Gastroesophageal sphincter (tissue), 4 donors: Measurements from ENCODE around the gene MXD3. TPM values are rescaled to one million over a fixed set of nuclear protein-coding genes. Genes with fewer than 3 reads are reported as not detected.
A peak's percentile ranks its signal among the peaks of the same experiment; 100 is the strongest.
"Not testable (repeated sequence)": the region's sequence is repeated elsewhere in the genome, so short reads cannot be mapped to it uniquely, and the experiment has no call there.

Experiments used
- ATAC-seq: fragments of 150-250 bp; one replicate; pipeline ENCODE4 v1.9.1; 2016; ENCODE audit warnings: mild to moderate bottlenecking, moderate library complexity
- H3K27ac ChIP-seq, 4 donors: fragments of 200-600 bp; sonication (generic) in 3 of 4; 1 replicate in 3 of 4; 2 replicates in 1 of 4; pipeline ENCODE4 v1.5.1; 2016 to 2019
- H3K27me3 ChIP-seq: fragments of 200-600 bp; sonication (generic); one replicate; pipeline ENCODE4 v1.5.1; 2019
- H3K36me3 ChIP-seq, 2 donors: fragments of 200-600 bp; sonication (generic); one replicate each; pipeline ENCODE4 v1.5.1; 2019; ENCODE audit warnings: control low read depth in 1 of 2
- H3K4me1 ChIP-seq, 3 donors: fragments of 200-600 bp; sonication (generic); 1 replicate in 2 of 3; 2 replicates in 1 of 3; pipeline ENCODE4 v1.5.1; 2016 to 2019; ENCODE audit warnings: control low read depth in 2 of 3
- H3K4me3 ChIP-seq, 2 donors: fragments of 200-600 bp; sonication (generic); one replicate each; pipeline ENCODE4 v1.5.1; 2019; ENCODE audit warnings: mild to moderate bottlenecking in 1 of 2, moderate library complexity in 1 of 2
- H3K9me3 ChIP-seq, 3 donors: fragments of 200-600 bp; sonication (generic); one replicate each; pipeline ENCODE4 v1.5.1; 2017 to 2019; ENCODE audit warnings: control low read depth in 2 of 3
- CTCF ChIP-seq, 4 experiments: fragments of 200-600 bp in 2 of 4; fragments of 450-650 bp in 2 of 4; sonication (generic) in 1 of 4; IDR thresholded peaks; one replicate each; pipeline ENCODE4 v1.5.1; 2017 to 2019; ENCODE audit warnings: antibody characterized with exemption in 4 of 4, mild to moderate bottlenecking in 2 of 4, moderate library complexity in 2 of 4
- EP300 ChIP-seq: sonication (generic); formaldehyde crosslinking; IDR thresholded peaks from one replicate; pipeline ENCODE4 v1.6.1; 2017; ENCODE audit warnings: antibody characterized with exemption, mild to moderate bottlenecking
- POLR2A ChIP-seq, 2 donors: fragments of 450-650 bp; IDR thresholded peaks; one replicate each; pipeline ENCODE4 v1.6.1; 2017; ENCODE audit warnings: antibody characterized with exemption in 2 of 2, mild to moderate bottlenecking in 2 of 2, moderate library complexity in 1 of 2
- POLR2AphosphoS5 ChIP-seq: sonication (generic); formaldehyde crosslinking; IDR thresholded peaks from one replicate; pipeline ENCODE4 v1.6.1; 2017; ENCODE audit warnings: antibody characterized with exemption
- WGBS, 2 donors: methylation state at CpG; one replicate each; pipeline ENCODE4 v1.1.5; 2018; ENCODE audit warnings: low coverage in 1 of 2; 5-methylcytosine and 5-hydroxymethylcytosine counted together
- total RNA-seq, 4 donors: library from RNA; depleted of rRNA; stranded (reverse); fragments of >200 nt; gene quantifications; one replicate each; pipeline ENCODE4 v1.1.0, GENCODE V29; 2016

Gene MXD3
- total RNA-seq = 10 to 100 TPM in 1 of 4 donors, 1 to 10 TPM in 3; 1.7 to 10.9 (median 6.3) TPM

GRCh38 chr5:177311723-177312648 is at the start of gene MXD3:
Gene MXD3 (minus strand): TSS chr5:177311898. CDS start chr5:177311830, 68 bp downstream.
- H3K4me3 ChIP-seq = peak within 1 kb of the TSS; percentile 36 to 63
- H3K9me3 ChIP-seq = no peaks in the 10 kb centered on the region
- WGBS, 2 donors = 0% methylated on average over 4 of the region's 78 CpGs; no CpG with 5 or more reads in 1 of the 2 donors
- H3K36me3 ChIP-seq = peaks cover 0 to 13% of the 10 kb centered on the region in 2 donors
- peak; percentile 95 for ATAC-seq
- H3K4me1 ChIP-seq = peaks cover 0 to 28% (median 18%) of the 10 kb centered on the region in 3 donors
- peak within 1 kb of the TSS in 3 of 4 donors; percentile 26 to 74 (median 56) for H3K27ac ChIP-seq
- no peaks in the 10 kb centered on the region for H3K27me3 ChIP-seq
- TF ChIP-seq EP300 = no peak
- no peak for TF ChIP-seq POLR2A (IDR thresholded peaks at IDR 0.05)
- peak; percentile 27 for TF ChIP-seq POLR2AphosphoS5
- TF ChIP-seq CTCF (IDR thresholded peaks at IDR 0.05) = no peak

- peaks cover 12% of the 10 kb centered on the region for H3K27me3 ChIP-seq
- H3K27ac ChIP-seq, H3K36me3 ChIP-seq, H3K4me3 ChIP-seq, H3K9me3 ChIP-seq, ATAC-seq: not testable (repeated sequence)
- 86% methylated on average over 7 of the region's 7 CpGs; no CpG with 5 or more reads in 1 of the 2 donors for WGBS, 2 donors
- H3K4me1 ChIP-seq = peaks cover 0 to 36% (median 12%) of the 10 kb centered on the region in 3 donors
Observed at GRCh38 chr5:177360740-177361139, 49.0 kb upstream of the MXD3 start.

GRCh38 chr5:177359860-177360259 is 48.2 kb upstream of the MXD3 start:
- Histone ChIP-seq H3K4me1 (peaks cover 0 to 29% (median 12%) of the 10 kb centered on the region in 3 donors), H3K36me3 (no peaks in the 10 kb centered on the region), H3K27me3 (peaks cover 12% of the 10 kb centered on the region), H3K27ac (no peak overlapping the region), H3K9me3 (no peaks in the 10 kb centered on the region), H3K4me3 (no peak overlapping the region)
- no peak for TF ChIP-seq POLR2A (IDR thresholded peaks at IDR 0.05)
- no peak for TF ChIP-seq POLR2AphosphoS5
- TF ChIP-seq EP300 = no peak
- no peak for TF ChIP-seq CTCF (IDR thresholded peaks at IDR 0.05)
- WGBS, 2 donors = 83% methylated on average over 1 of the region's 3 CpGs; no CpG with 5 or more reads in 1 of the 2 donors
- no peak for ATAC-seq

- no peak for ATAC-seq
- no peaks in the 10 kb centered on the region for H3K36me3 ChIP-seq
- peaks cover 0 to 25% (median 12%) of the 10 kb centered on the region in 3 donors for H3K4me1 ChIP-seq
- no peaks in the 10 kb centered on the region for H3K9me3 ChIP-seq
- H3K27ac ChIP-seq = no peak overlapping the region
- H3K27me3 ChIP-seq = peaks cover 12% of the 10 kb centered on the region
- no peak overlapping the region for H3K4me3 ChIP-seq
- WGBS, 2 donors = 80% methylated on average over 2 of the region's 6 CpGs; no CpG with 5 or more reads in 1 of the 2 donors
- no peak for TF ChIP-seq EP300
- TF ChIP-seq POLR2AphosphoS5 = no peak
- TF ChIP-seq CTCF (IDR thresholded peaks at IDR 0.05) = no peak
- TF ChIP-seq POLR2A (IDR thresholded peaks at IDR 0.05) = no peak
Observed at GRCh38 chr5:177359451-177359851, 47.8 kb upstream of the MXD3 start.

GRCh38 chr5:177358370-177358819 is 46.7 kb upstream of the MXD3 start:
- TF ChIP-seq POLR2A (IDR thresholded peaks at IDR 0.05) = no peak
- TF ChIP-seq POLR2AphosphoS5 = no peak
- no peak for TF ChIP-seq EP300
- TF ChIP-seq CTCF (IDR thresholded peaks at IDR 0.05) = no peak
- Histone ChIP-seq H3K4me3 (peak overlapping the region in 1 of 2 donors; percentile 47), H3K27ac (peak overlapping the region in 1 of 4 donors; percentile 44), H3K27me3 (peaks cover 12% of the 10 kb centered on the region), H3K4me1 (peaks cover 0 to 14% (median 8%) of the 10 kb centered on the region in 3 donors), H3K36me3 (no peaks in the 10 kb centered on the region), H3K9me3 (no peaks in the 10 kb centered on the region)
- WGBS, 2 donors = 53% methylated on average over 4 of the region's 5 CpGs; no CpG with 5 or more reads in 1 of the 2 donors
- no peak for ATAC-seq
